Sigmoid colon (tissue), 4 donors: ENCODE data around the gene UPK3BL2.
"Not testable (repeated sequence)": the region's sequence is repeated elsewhere in the genome, so short reads cannot be mapped to it uniquely, and the experiment has no call there.

Source experiments
- CTCF ChIP-seq, 4 experiments: fragments of 450-650 bp in 3 of 4; fragments of 200-600 bp in 1 of 4; IDR thresholded peaks; one replicate each; pipeline ENCODE4 v1.5.1; 2016 to 2019; ENCODE audit warnings: antibody characterized with exemption in 4 of 4, mild to moderate bottlenecking in 3 of 4, moderate library complexity in 2 of 4
- EP300 ChIP-seq, 4 donors: sonication (generic); formaldehyde crosslinking; IDR thresholded peaks; one replicate each; pipeline ENCODE4 v1.6.1; 2017; ENCODE audit warnings: antibody characterized with exemption in 4 of 4
- POLR2A ChIP-seq, 2 donors: fragments of 450-650 bp; IDR thresholded peaks; one replicate each; pipeline ENCODE4 v1.6.1; 2016; ENCODE audit warnings: antibody characterized with exemption in 2 of 2, mild to moderate bottlenecking in 2 of 2, moderate library complexity in 2 of 2
- POLR2AphosphoS5 ChIP-seq, 4 donors: sonication (generic); formaldehyde crosslinking; IDR thresholded peaks; one replicate each; pipeline ENCODE4 v1.6.1; 2017; ENCODE audit warnings: antibody characterized with exemption in 4 of 4

DNA sequence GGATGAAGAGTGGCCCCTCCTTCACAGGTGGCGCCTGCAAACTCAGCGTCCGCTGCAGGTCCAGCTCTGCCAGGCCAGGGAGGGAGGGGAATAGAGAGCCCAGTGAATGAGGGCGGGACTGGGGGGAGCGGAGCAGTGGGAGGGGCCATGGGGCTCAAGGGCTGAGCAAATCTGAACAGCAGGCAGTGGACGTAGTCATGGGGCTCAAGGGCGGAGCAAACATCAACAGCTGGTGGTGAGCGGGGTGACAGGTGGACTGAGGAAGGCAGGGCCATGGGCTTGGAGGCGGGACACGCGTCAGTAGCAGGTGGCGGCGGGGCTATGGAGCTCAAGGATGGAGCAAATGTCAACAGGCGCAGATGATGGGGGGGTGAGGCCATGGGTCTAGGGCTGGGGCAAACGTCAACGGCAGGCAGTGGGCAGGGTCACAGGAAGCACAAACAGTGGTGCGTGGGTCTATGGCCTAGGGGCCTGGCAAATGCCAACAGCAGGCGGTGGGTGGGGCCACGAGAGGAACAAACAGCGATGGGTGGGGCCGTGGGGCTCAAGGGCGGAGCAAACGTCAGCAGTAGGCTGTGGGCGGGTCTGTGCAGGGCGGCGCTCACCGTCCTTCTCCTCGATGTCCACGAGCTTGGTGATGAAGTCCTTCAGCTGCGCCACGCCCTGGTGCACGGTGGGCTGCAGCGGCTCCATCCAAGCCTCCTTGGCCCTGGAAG is 50.1 kb downstream of the UPK3BL2 start:
- not testable (repeated sequence) for TF ChIP-seq POLR2AphosphoS5, CTCF, POLR2A, EP300 (IDR thresholded peaks at IDR 0.05)
